ENCODE data around the gene AIRE. TPM values are rescaled to one million over a fixed set of nuclear protein-coding genes. Genes with fewer than 3 reads are reported as not detected.

Gene AIRE
- total and polyA plus RNA-seq, 9 donors: 0.04 to 0.72 (median 0.11) TPM; not detected in 1

DNA sequence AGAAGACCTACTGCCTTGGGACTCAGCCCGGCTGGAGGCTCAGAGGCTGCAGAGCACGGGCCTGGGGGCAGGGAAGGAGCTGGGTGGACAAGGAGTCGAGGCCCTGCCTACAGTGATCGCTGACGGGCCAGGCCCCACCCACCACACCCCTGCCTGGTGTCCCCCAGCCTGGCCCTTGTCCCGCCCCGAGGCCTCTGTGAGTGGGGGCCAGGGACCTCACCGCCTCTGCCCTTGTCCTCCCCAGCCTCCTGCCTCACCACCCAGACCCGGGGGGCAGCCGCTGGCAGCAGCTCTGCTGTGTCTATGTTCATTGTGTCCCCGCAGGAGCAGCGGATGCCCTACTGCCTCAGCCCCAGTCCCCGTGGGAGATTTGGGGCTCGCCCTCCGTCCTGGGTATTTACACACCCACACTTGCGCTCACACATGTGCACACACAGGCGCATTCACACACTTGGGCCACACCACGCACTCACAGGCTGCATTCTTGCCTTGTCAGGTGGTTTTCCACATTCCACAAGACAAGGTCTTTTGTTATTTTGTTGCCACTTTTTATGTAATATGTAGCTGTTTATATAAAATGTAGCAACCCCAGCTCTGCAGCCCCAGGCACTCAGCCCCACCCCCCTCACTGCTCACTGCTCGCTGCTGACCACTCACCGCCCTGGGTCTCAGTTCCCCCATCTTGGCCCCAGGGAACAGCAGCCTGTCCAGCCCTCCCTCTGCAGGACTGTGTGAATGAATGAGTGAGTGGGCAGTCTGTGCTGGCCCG, 21.4 kb downstream of the AIRE start:
- no peak overlapping the region for H3K4me3 ChIP-seq (ENCODE audit: low read length)
- H3K27ac ChIP-seq (ENCODE audit: low read length): no peak overlapping the region
- WGBS (ENCODE audit: insufficient coverage): 87% methylated on average over 12 of the region's 21 CpGs
- no peaks in the 10 kb centered on the region for H3K27me3 ChIP-seq (ENCODE audit: control insufficient read depth, insufficient read depth, low read length)
- no peak for DNase-seq
- peaks cover 27% of the 10 kb centered on the region for H3K4me1 ChIP-seq (ENCODE audit: control insufficient read depth, insufficient read depth, low read length)
- peaks cover 48% of the 10 kb centered on the region for H3K36me3 ChIP-seq (ENCODE audit: control insufficient read depth, insufficient read depth, low read length)
- no peaks in the 10 kb centered on the region for H3K9me3 ChIP-seq (replicated peaks; ENCODE audit: control insufficient read depth, low read depth, low read length)

GRCh38 chr21:44310628-44311507, 25.2 kb downstream of the AIRE start:
- H3K27ac ChIP-seq (ENCODE audit: low read length): no peak overlapping the region
- DNase-seq: no peak
- no peaks in the 10 kb centered on the region for H3K27me3 ChIP-seq (ENCODE audit: control insufficient read depth, insufficient read depth, low read length)
- H3K4me3 ChIP-seq (ENCODE audit: low read length): no peak overlapping the region
- H3K4me1 ChIP-seq (ENCODE audit: control insufficient read depth, insufficient read depth, low read length): peaks cover 4% of the 10 kb centered on the region
- no peaks in the 10 kb centered on the region for H3K9me3 ChIP-seq (replicated peaks; ENCODE audit: control insufficient read depth, low read depth, low read length)
- peaks cover 78% of the 10 kb centered on the region for H3K36me3 ChIP-seq (ENCODE audit: control insufficient read depth, insufficient read depth, low read length)
- WGBS (ENCODE audit: insufficient coverage): 89% methylated on average over 16 of the region's 28 CpGs

- H3K9me3 ChIP-seq (replicated peaks; ENCODE audit: control insufficient read depth, low read depth, low read length): no peaks in the 10 kb centered on the region
- H3K36me3 ChIP-seq (ENCODE audit: control insufficient read depth, insufficient read depth, low read length): peaks cover 81% of the 10 kb centered on the region
- no peaks in the 10 kb centered on the region for H3K27me3 ChIP-seq (ENCODE audit: control insufficient read depth, insufficient read depth, low read length)
- no peak for DNase-seq
- no peak overlapping the region for H3K27ac ChIP-seq (ENCODE audit: low read length)
- 93% methylated on average over 22 of the region's 22 CpGs for WGBS (ENCODE audit: insufficient coverage)
- H3K4me3 ChIP-seq (ENCODE audit: low read length): no peak overlapping the region
- no peaks in the 10 kb centered on the region for H3K4me1 ChIP-seq (ENCODE audit: control insufficient read depth, insufficient read depth, low read length)
Observed at GRCh38 chr21:44312089-44312488, 26.4 kb downstream of the AIRE start.

DNA sequence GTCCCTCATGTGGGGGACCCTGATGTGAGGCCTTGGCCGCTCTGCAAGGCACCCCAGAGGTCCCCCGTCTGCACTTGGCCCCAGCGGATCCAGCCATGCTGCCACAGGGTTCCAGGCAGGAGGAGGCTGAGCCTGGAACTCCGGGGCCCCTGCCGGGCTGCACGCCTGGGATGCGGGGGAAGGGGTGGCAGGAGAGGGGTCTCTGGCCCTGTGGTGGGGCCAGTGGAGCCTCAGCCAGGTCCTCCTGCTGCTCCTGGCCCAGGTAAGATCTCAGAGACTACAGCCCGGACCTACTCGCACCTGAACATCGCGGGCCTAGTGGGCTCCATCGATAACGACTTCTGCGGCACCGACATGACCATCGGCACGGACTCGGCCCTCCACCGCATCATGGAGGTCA, 27.0 kb downstream of the AIRE start:
- Histone ChIP-seq H3K27me3 (ENCODE audit: control insufficient read depth, insufficient read depth, low read length) (no peaks in the 10 kb centered on the region), H3K36me3 (ENCODE audit: control insufficient read depth, insufficient read depth, low read length) (peaks cover 75% of the 10 kb centered on the region), H3K4me1 (ENCODE audit: control insufficient read depth, insufficient read depth, low read length) (no peaks in the 10 kb centered on the region), H3K27ac (ENCODE audit: low read length) (no peak overlapping the region), H3K4me3 (ENCODE audit: low read length) (no peak overlapping the region), H3K9me3 (replicated peaks; ENCODE audit: control insufficient read depth, low read depth, low read length) (no peaks in the 10 kb centered on the region)
- no peak for DNase-seq
- WGBS (ENCODE audit: insufficient coverage): 95% methylated on average over 18 of the region's 19 CpGs

DNA sequence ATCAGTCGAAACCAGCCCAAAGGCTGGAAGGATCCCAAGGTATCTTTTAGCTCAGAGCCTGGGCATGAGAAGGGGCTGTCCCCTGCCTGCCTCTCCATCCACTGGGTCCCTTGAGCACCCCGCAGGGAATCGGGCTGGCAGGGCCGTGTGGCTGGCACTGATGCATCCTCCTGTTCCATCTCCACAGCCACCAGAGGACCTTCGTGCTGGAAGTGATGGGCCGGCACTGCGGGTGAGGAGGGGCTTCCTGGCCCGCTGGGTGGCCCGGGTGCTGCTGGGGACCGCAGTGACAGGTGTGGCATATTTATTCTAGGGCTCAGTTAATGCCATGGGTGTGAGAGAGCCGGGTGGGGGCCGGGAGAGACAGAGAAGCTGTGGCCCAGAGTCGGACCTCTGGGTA, 27.8 kb downstream of the AIRE start:
- H3K9me3 ChIP-seq (replicated peaks; ENCODE audit: control insufficient read depth, low read depth, low read length): no peaks in the 10 kb centered on the region
- peaks cover 72% of the 10 kb centered on the region for H3K36me3 ChIP-seq (ENCODE audit: control insufficient read depth, insufficient read depth, low read length)
- no peak overlapping the region for H3K4me3 ChIP-seq (ENCODE audit: low read length)
- WGBS (ENCODE audit: insufficient coverage): 88% methylated on average over 7 of the region's 13 CpGs
- H3K4me1 ChIP-seq (ENCODE audit: control insufficient read depth, insufficient read depth, low read length): no peaks in the 10 kb centered on the region
- no peak overlapping the region for H3K27ac ChIP-seq (ENCODE audit: low read length)
- no peak for DNase-seq
- H3K27me3 ChIP-seq (ENCODE audit: control insufficient read depth, insufficient read depth, low read length): no peaks in the 10 kb centered on the region

- DNase-seq: no peak
- Histone ChIP-seq H3K36me3 (ENCODE audit: control insufficient read depth, insufficient read depth, low read length) (peaks cover 75% of the 10 kb centered on the region), H3K4me3 (ENCODE audit: low read length) (no peak overlapping the region), H3K27ac (ENCODE audit: low read length) (no peak overlapping the region), H3K4me1 (ENCODE audit: control insufficient read depth, insufficient read depth, low read length) (no peaks in the 10 kb centered on the region), H3K9me3 (replicated peaks; ENCODE audit: control insufficient read depth, low read depth, low read length) (no peaks in the 10 kb centered on the region), H3K27me3 (ENCODE audit: control insufficient read depth, insufficient read depth, low read length) (no peaks in the 10 kb centered on the region)
- 88% methylated on average over 13 of the region's 15 CpGs for WGBS (ENCODE audit: insufficient coverage)
Observed at GRCh38 chr21:44314128-44314527, 28.5 kb downstream of the AIRE start.

DNA sequence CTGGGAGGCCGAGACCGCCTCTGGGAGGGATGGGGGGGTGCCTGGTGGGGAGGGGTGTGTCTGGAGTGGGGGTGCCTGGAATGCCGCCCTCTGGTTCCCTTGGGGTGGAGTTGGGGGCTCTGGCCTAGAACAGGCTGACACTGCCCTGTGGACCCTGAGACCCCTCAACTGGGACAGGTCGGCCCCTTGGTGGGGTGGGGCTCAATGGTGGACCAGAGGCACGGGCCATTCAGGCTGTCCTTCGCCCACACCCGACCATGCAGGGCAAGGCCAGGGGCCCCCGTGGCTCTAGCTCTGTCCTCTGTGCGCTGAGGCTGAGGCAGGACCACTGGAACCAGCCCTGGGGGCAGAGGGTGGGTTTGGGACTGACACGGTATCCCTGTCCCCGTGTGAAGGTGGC, 28.9 kb downstream of the AIRE start:
- Histone ChIP-seq H3K36me3 (ENCODE audit: control insufficient read depth, insufficient read depth, low read length) (peaks cover 78% of the 10 kb centered on the region), H3K9me3 (replicated peaks; ENCODE audit: control insufficient read depth, low read depth, low read length) (no peaks in the 10 kb centered on the region), H3K4me3 (ENCODE audit: low read length) (no peak overlapping the region), H3K27ac (ENCODE audit: low read length) (no peak overlapping the region), H3K27me3 (ENCODE audit: control insufficient read depth, insufficient read depth, low read length) (no peaks in the 10 kb centered on the region), H3K4me1 (ENCODE audit: control insufficient read depth, insufficient read depth, low read length) (no peaks in the 10 kb centered on the region)
- no peak for DNase-seq
- 90% methylated on average over 11 of the region's 11 CpGs for WGBS (ENCODE audit: insufficient coverage)

GRCh38 chr21:44315691-44316203, 30.1 kb downstream of the AIRE start:
- H3K9me3 ChIP-seq (replicated peaks; ENCODE audit: control insufficient read depth, low read depth, low read length): no peaks in the 10 kb centered on the region
- 96% methylated on average over 11 of the region's 16 CpGs for WGBS (ENCODE audit: insufficient coverage)
- DNase-seq: no peak
- no peak overlapping the region for H3K4me3 ChIP-seq (ENCODE audit: low read length)
- H3K27me3 ChIP-seq (ENCODE audit: control insufficient read depth, insufficient read depth, low read length): no peaks in the 10 kb centered on the region
- H3K36me3 ChIP-seq (ENCODE audit: control insufficient read depth, insufficient read depth, low read length): peaks cover 77% of the 10 kb centered on the region
- no peak overlapping the region for H3K27ac ChIP-seq (ENCODE audit: low read length)
- H3K4me1 ChIP-seq (ENCODE audit: control insufficient read depth, insufficient read depth, low read length): no peaks in the 10 kb centered on the region

- H3K27me3 ChIP-seq (ENCODE audit: control insufficient read depth, insufficient read depth, low read length): no peaks in the 10 kb centered on the region
Observed at GRCh38 chr21:44316277-44316900, 30.7 kb downstream of the AIRE start.

More at GRCh38 chr21:44316277-44316900, 30.7 kb downstream of the AIRE start:
- no peak overlapping the region for H3K27ac ChIP-seq (ENCODE audit: low read length)
- 87% methylated on average over 24 of the region's 27 CpGs for WGBS (ENCODE audit: insufficient coverage)
- no peaks in the 10 kb centered on the region for H3K9me3 ChIP-seq (replicated peaks; ENCODE audit: control insufficient read depth, low read depth, low read length)
- H3K4me1 ChIP-seq (ENCODE audit: control insufficient read depth, insufficient read depth, low read length): no peaks in the 10 kb centered on the region
- H3K36me3 ChIP-seq (ENCODE audit: control insufficient read depth, insufficient read depth, low read length): peaks cover 76% of the 10 kb centered on the region
- H3K4me3 ChIP-seq (ENCODE audit: low read length): no peak overlapping the region
- DNase-seq: no peak
